Lower leg skin (tissue), 3 donors: ENCODE results near the gene CCBE1.

ENCODE experiments used
- CTCF ChIP-seq, 3 donors: fragments of 450-650 bp; IDR thresholded peaks; one replicate each; pipeline ENCODE4 v1.5.1; 2016; ENCODE audit warnings: antibody characterized with exemption in 3 of 3, mild to moderate bottlenecking in 3 of 3, moderate library complexity in 2 of 3
- POLR2A ChIP-seq, 2 donors: fragments of 450-650 bp; IDR thresholded peaks; one replicate each; pipeline ENCODE4 v1.6.1; 2016 to 2017; ENCODE audit warnings: antibody characterized with exemption in 2 of 2, mild to moderate bottlenecking in 1 of 2, moderate library complexity in 1 of 2

GRCh38 chr18:59718108-59718463, 20.9 kb upstream of the CCBE1 start:
- TF ChIP-seq POLR2A (IDR thresholded peaks at IDR 0.05) (no peak), CTCF (IDR thresholded peaks at IDR 0.05) (no peak)
